GM18909 (cell line): ENCODE measurements around the gene RER1.

Source experiments
- ATAC-seq: cut with Tn5 transposase; IDR thresholded peaks from one replicate; pipeline ENCODE4 v1.9.1; 2021; ENCODE audit warnings: mild to moderate bottlenecking; ENCODE audit not compliant: unreplicated experiment, poor library complexity

RER1 gene

GRCh38 chr1:2391041-2391930 lies at the start of gene RER1, which contains the start of gene MORN1:
RER1 (plus strand) TSS chr1:2391841; CDS start chr1:2395791, 3,950 bp downstream.
MORN1 (minus strand) TSS chr1:2391554; CDS start chr1:2391533, 21 bp downstream.
- peak; percentile 89 for ATAC-seq

- ATAC-seq = no peak
These were observed 49.1 kb upstream of the RER1 start for GRCh38 chr1:2342384-2343022.

GRCh38 chr1:2343023-2343935 lies 48.4 kb upstream of the RER1 start:
- no peak for ATAC-seq

- ATAC-seq = no peak
These were observed 47.4 kb upstream of the RER1 start for GRCh38 chr1:2344121-2344681.

- ATAC-seq = no peak
These were observed 46.8 kb upstream of the RER1 start for GRCh38 chr1:2344744-2345296.

- no peak for ATAC-seq
These were observed 46.2 kb upstream of the RER1 start for GRCh38 chr1:2345297-2346075.

GRCh38 chr1:2346691-2347408 lies 44.8 kb upstream of the RER1 start:
- no peak for ATAC-seq

- ATAC-seq = no peak
These were observed 44.2 kb upstream of the RER1 start for GRCh38 chr1:2347409-2347785.

GRCh38 chr1:2347896-2348295 lies 43.7 kb upstream of the RER1 start:
- no peak for ATAC-seq

- ATAC-seq = no peak
These were observed 43.0 kb upstream of the RER1 start for GRCh38 chr1:2348346-2349325.

GRCh38 chr1:2349806-2350205 lies 41.8 kb upstream of the RER1 start:
- ATAC-seq = no peak

GRCh38 chr1:2350501-2350900 lies 41.1 kb upstream of the RER1 start:
- ATAC-seq = no peak

- no peak for ATAC-seq
These were observed 40.6 kb upstream of the RER1 start for GRCh38 chr1:2350911-2351655.

- ATAC-seq = no peak
These were observed 39.9 kb upstream of the RER1 start for GRCh38 chr1:2351723-2352122.

GRCh38 chr1:2352341-2352896 lies 39.2 kb upstream of the RER1 start:
- ATAC-seq = no peak

- ATAC-seq = no peak
These were observed 38.6 kb upstream of the RER1 start for GRCh38 chr1:2352897-2353550.
